ENCODE data around the gene C16orf54.
"Not testable (repeated sequence)": the region's sequence is repeated elsewhere in the genome, so short reads cannot be mapped to it uniquely, and the experiment has no call there.

C16orf54 gene

DNA sequence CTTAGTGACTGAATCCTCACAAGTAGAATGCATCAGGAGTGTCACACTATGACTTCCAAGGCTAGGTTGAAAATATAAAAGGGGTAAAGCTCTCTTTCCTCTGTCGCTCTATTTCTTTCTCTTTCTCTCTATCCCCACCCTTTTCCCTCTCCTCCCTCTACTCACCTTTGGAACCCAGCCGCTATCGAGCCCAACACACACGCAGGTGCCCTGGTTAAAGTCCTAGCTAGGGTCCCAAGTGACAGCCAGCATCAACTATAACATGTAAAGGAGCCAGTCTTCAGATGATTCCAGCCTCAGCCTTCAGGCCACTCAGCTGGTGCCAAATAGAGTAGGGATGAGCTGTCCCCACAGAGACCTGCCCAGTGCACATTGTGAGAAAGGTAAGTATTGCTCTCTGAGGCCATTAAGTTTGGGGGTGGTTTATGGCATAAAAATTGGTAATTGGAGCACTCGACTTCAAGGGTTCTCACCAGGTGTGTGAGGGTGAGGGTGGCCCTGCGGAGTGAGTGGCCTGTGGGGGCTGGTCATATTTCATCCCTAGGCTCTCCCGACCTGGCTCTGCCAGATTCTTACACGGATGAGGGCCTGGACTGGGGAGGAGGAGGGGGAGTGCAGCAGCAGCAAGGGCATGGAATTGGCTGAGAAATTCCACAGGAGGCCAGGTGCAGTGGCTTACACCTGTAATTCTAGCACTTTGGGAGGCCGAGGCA, 14.9 kb upstream of the C16orf54 start:
- Mint-ChIP-seq H3K27me3 (ENCODE audit: low read depth, poor library complexity) (peaks cover 42% of the 10 kb centered on the region), H3K9me3 (no peaks in the 10 kb centered on the region), H3K27ac (peak overlapping the region; percentile 9), H3K36me3 (ENCODE audit: low read depth) (no peaks in the 10 kb centered on the region), H3K4me3 (no peak overlapping the region), H3K4me1 (peaks cover 33% of the 10 kb centered on the region)
- TF ChIP-seq, protein P1, sequence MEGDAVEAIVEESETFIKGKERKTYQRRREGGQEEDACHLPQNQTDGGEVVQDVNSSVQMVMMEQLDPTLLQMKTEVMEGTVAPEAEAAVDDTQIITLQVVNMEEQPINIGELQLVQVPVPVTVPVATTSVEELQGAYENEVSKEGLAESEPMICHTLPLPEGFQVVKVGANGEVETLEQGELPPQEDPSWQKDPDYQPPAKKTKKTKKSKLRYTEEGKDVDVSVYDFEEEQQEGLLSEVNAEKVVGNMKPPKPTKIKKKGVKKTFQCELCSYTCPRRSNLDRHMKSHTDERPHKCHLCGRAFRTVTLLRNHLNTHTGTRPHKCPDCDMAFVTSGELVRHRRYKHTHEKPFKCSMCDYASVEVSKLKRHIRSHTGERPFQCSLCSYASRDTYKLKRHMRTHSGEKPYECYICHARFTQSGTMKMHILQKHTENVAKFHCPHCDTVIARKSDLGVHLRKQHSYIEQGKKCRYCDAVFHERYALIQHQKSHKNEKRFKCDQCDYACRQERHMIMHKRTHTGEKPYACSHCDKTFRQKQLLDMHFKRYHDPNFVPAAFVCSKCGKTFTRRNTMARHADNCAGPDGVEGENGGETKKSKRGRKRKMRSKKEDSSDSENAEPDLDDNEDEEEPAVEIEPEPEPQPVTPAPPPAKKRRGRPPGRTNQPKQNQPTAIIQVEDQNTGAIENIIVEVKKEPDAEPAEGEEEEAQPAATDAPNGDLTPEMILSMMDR (IDR thresholded peaks at IDR 0.05) = no peak
- DNase-seq = peak; percentile 18

DNA sequence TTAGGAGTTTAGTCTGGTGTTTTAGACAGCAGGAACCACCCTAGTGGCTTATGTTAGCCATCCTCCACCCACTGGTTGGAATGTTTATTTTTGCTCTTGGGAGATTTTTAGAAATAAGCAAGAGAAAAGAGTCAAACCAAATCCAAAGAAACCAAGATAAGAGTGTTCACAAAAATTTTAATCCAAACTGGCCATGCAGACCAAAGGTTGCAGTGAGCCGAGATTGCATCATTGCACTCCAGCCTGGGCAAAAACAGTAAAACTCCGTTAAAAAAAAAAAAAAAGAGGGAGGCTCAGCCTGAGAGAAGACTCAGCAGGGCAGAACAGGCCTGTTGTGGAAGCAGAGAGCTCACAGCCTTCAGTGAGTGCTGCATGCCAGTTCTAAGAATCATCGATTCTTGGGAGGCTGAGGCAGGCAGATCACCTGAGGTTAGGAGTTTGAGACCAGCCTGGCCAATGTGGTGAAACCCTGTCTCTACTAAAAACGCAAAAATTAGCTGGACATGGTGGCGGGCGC, 12.2 kb upstream of the C16orf54 start:
- peaks cover 30% of the 10 kb centered on the region for H3K27me3 Mint-ChIP-seq (ENCODE audit: low read depth, poor library complexity)
- H3K27ac Mint-ChIP-seq = peak overlapping the region; percentile 48
- no peak for DNase-seq

DNA sequence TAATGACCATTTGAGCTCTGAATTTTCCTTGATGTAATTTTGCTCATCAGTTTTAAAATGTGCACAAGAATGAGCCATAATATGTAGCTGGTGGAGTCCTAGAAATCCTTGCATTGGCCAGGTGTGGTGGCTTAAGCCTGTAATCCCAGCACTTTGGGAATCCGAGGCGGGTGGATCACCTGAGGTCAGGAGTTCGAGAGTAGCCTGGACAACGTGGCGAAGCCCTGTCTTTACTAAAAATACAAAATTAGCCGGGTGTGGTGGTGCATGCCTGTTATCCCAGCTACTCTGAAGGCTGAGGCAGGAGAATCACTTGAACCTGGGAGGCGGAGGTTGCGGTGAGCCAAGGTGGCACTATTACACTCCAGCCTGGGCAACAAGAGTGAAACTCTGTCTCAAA, 11.3 kb upstream of the C16orf54 start:
- peak overlapping the region; percentile 64 for H3K27ac Mint-ChIP-seq
- not testable (repeated sequence) for H3K9me3 Mint-ChIP-seq; H3K36me3 Mint-ChIP-seq (ENCODE audit: low read depth); H3K4me3 Mint-ChIP-seq; DNase-seq
- peaks cover 23% of the 10 kb centered on the region for H3K4me1 Mint-ChIP-seq
- H3K27me3 Mint-ChIP-seq (ENCODE audit: low read depth, poor library complexity) = peaks cover 29% of the 10 kb centered on the region

More for the DNA sequence above, 12.2 kb upstream of the C16orf54 start:
- H3K36me3 Mint-ChIP-seq (ENCODE audit: low read depth) = no peaks in the 10 kb centered on the region
- H3K4me3 Mint-ChIP-seq = no peak overlapping the region
- TF ChIP-seq, protein P1 (IDR thresholded peaks at IDR 0.05) = no peak
- peaks cover 26% of the 10 kb centered on the region for H3K4me1 Mint-ChIP-seq
- H3K9me3 Mint-ChIP-seq = no peaks in the 10 kb centered on the region

DNA sequence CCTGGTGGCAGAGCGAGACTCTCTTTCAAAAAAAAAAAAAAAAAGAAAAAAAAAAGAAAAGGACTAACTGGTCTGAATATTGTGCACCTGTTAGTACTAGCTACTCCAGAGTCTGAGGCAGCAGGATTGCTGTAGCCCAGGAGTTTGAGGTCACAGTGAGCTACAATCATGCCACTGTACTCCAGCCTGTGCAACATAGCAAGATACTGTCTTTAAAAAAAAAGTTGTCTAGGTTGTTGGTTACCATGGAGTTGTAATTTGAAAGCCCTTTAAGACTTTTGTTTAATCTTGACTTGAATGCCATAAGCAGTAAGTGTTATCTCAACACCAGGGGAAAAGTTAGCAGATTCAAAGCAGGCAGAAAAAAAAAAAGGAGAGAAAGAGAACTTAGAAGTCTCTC, 10.9 kb upstream of the C16orf54 start:
- no peak for DNase-seq
- Mint-ChIP-seq H3K4me3 (no peak overlapping the region), H3K36me3 (ENCODE audit: low read depth) (no peaks in the 10 kb centered on the region), H3K4me1 (peaks cover 23% of the 10 kb centered on the region), H3K27me3 (ENCODE audit: low read depth, poor library complexity) (peaks cover 29% of the 10 kb centered on the region), H3K27ac (peak overlapping the region; percentile 64), H3K9me3 (no peaks in the 10 kb centered on the region)
- TF ChIP-seq, protein P1 (IDR thresholded peaks at IDR 0.05) = no peak

DNA sequence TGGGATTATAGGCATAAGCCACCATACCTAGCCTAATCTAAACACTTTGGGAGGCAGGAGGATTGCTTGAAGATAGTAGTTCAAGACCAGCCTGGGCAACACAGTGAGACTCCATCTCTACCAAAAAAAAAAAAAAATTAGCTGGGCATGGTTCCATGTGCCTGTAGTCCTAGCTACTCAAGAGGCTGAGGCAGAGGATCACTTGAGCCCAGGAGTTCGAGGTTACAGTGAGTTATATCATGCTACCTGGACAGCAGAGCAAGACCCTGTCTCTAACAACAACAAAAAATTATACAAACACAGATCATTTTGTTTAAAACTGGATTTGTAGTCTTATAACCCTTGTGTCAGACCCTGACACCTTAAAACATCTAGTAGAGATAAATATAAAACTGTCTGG, 7.7 kb upstream of the C16orf54 start:
- Mint-ChIP-seq H3K4me3 (no peak overlapping the region), H3K27me3 (ENCODE audit: low read depth, poor library complexity) (peaks cover 18% of the 10 kb centered on the region), H3K36me3 (ENCODE audit: low read depth) (no peaks in the 10 kb centered on the region), H3K9me3 (peaks cover 6% of the 10 kb centered on the region), H3K27ac (no peak overlapping the region), H3K4me1 (peaks cover 20% of the 10 kb centered on the region)
- TF ChIP-seq, protein P1 (IDR thresholded peaks at IDR 0.05) = no peak
- DNase-seq = no peak

DNA sequence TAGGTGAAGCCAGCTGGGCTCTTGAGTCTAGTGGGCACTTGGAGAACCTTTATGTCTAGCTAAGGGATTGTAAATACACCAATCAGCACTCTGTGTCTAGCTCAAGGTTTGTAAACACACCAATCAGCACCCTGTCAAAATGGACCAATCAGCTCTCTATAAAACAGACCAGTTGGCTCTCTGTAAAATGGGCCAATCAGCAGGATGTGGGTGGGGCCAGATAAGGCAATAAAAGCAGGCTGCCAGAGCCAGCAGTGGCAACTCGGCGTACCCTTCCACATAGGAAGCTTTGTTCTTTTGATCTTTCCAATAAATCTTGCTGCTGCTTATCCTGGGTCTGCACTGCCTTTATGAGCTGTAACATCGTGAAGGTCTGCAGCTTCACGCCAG, 3.0 kb upstream of the C16orf54 start:
- not testable (repeated sequence) for H3K4me3 Mint-ChIP-seq; DNase-seq; H3K4me1 Mint-ChIP-seq; H3K36me3 Mint-ChIP-seq (ENCODE audit: low read depth)
- peaks cover 20% of the 10 kb centered on the region for H3K27me3 Mint-ChIP-seq (ENCODE audit: low read depth, poor library complexity)
- peaks cover 15% of the 10 kb centered on the region for H3K9me3 Mint-ChIP-seq
- H3K27ac Mint-ChIP-seq = peak overlapping the region; percentile 40
